ENCODE results near the gene PAPOLG. TPM values are rescaled to one million over a fixed set of nuclear protein-coding genes. Genes with fewer than 3 reads are reported as not detected.

PAPOLG gene
- total RNA-seq, 1 donor from 2014 or later, result 24.7 TPM

GRCh38 chr2:60775048-60775639, 19.1 kb downstream of the PAPOLG start:
- Mint-ChIP-seq H3K27ac (no peak overlapping the region), H3K36me3 (peaks cover 46% of the 10 kb centered on the region), H3K4me3 (no peak overlapping the region), H3K27me3 (ENCODE audit: low read depth) (no peaks in the 10 kb centered on the region), H3K4me1 (no peaks in the 10 kb centered on the region), H3K9me3 (no peaks in the 10 kb centered on the region)
- no peak for DNase-seq (ENCODE audit: low spot score in 2 of 2, unreplicated experiment in 2 of 2)
- TF ChIP-seq CTCF (IDR thresholded peaks at IDR 0.05; ENCODE audit: unreplicated experiment), result no peak

GRCh38 chr2:60778352-60778751, 22.3 kb downstream of the PAPOLG start:
- H3K4me1 Mint-ChIP-seq, result no peaks in the 10 kb centered on the region
- DNase-seq (ENCODE audit: low spot score in 2 of 2, unreplicated experiment in 2 of 2), result no peak
- no peak overlapping the region for H3K27ac Mint-ChIP-seq
- no peaks in the 10 kb centered on the region for H3K27me3 Mint-ChIP-seq (ENCODE audit: low read depth)
- peaks cover 42% of the 10 kb centered on the region for H3K36me3 Mint-ChIP-seq
- H3K9me3 Mint-ChIP-seq, result no peaks in the 10 kb centered on the region
- H3K4me3 Mint-ChIP-seq, result no peak overlapping the region
- TF ChIP-seq CTCF (IDR thresholded peaks at IDR 0.05; ENCODE audit: unreplicated experiment), result no peak

- Mint-ChIP-seq H3K4me3 (no peak overlapping the region), H3K27ac (no peak overlapping the region), H3K4me1 (no peaks in the 10 kb centered on the region), H3K9me3 (no peaks in the 10 kb centered on the region), H3K36me3 (peaks cover 36% of the 10 kb centered on the region), H3K27me3 (ENCODE audit: low read depth) (no peaks in the 10 kb centered on the region)
- no peak for TF ChIP-seq CTCF (IDR thresholded peaks at IDR 0.05; ENCODE audit: unreplicated experiment)
- DNase-seq (ENCODE audit: low spot score in 2 of 2, unreplicated experiment in 2 of 2), result no peak
These were observed 23.4 kb downstream of the PAPOLG start for GRCh38 chr2:60779426-60779825.

- H3K36me3 Mint-ChIP-seq, result peaks cover 36% of the 10 kb centered on the region
- H3K27ac Mint-ChIP-seq, result no peak overlapping the region
- H3K4me1 Mint-ChIP-seq, result no peaks in the 10 kb centered on the region
- no peak for TF ChIP-seq CTCF (IDR thresholded peaks at IDR 0.05; ENCODE audit: unreplicated experiment)
- no peaks in the 10 kb centered on the region for H3K27me3 Mint-ChIP-seq (ENCODE audit: low read depth)
- no peak for DNase-seq (ENCODE audit: low spot score in 2 of 2, unreplicated experiment in 2 of 2)
- no peaks in the 10 kb centered on the region for H3K9me3 Mint-ChIP-seq
- no peak overlapping the region for H3K4me3 Mint-ChIP-seq
These were observed 24.7 kb downstream of the PAPOLG start for GRCh38 chr2:60780721-60781120.

- no peaks in the 10 kb centered on the region for H3K27me3 Mint-ChIP-seq (ENCODE audit: low read depth)
- H3K4me1 Mint-ChIP-seq, result no peaks in the 10 kb centered on the region
- DNase-seq (ENCODE audit: low spot score in 2 of 2, unreplicated experiment in 2 of 2), result no peak
- H3K27ac Mint-ChIP-seq, result no peak overlapping the region
- no peaks in the 10 kb centered on the region for H3K9me3 Mint-ChIP-seq
- H3K36me3 Mint-ChIP-seq, result peaks cover 39% of the 10 kb centered on the region
- no peak overlapping the region for H3K4me3 Mint-ChIP-seq
- TF ChIP-seq CTCF (IDR thresholded peaks at IDR 0.05; ENCODE audit: unreplicated experiment), result no peak
These were observed 37.1 kb downstream of the PAPOLG start for GRCh38 chr2:60793169-60793568.

Measured in mesothelial cell of epicardium (in vitro differentiated cells).